ENCODE results near the gene CHCHD5. TPM values are rescaled to one million over a fixed set of nuclear protein-coding genes. Genes with fewer than 3 reads are reported as not detected.
A peak's percentile ranks its signal among the peaks of the same experiment; 100 is the strongest.

CHCHD5 gene
- total RNA-seq, 1 experiment from 2014 or later: 25.4 TPM

DNA sequence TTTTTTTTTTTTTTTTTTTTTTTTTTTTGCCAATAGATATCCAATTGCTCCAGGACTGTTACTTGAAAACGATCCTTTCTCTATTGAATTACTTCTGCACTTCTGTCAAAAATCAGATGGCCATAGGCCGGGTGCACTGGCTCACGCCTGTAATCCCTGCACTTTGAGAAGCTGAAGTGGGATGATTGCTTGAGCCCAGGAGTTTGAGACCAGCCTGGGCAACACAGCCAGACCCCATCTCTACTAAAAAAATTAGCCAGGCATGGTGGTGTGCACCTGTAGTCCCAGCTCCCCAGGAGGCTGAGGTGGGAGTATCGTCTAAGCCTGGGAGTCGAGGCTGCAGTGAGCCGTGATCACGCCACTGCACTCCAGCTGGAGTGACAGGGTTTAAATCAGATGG, 4.3 kb upstream of the CHCHD5 start:
- Histone ChIP-seq H2AFZ (ENCODE audit: low read length) (no peak overlapping the region), H3K4me3 (ENCODE audit: low read length) (no peak overlapping the region), H3K9ac (ENCODE audit: low read length) (no peak overlapping the region), H3K79me2 (ENCODE audit: low read length) (peaks cover 2% of the 10 kb centered on the region), H3K4me2 (ENCODE audit: low read length) (no peak overlapping the region), H3K9me2 (replicated peaks; ENCODE audit: low read length) (no peaks in the 10 kb centered on the region), H3K4me1 (ENCODE audit: insufficient read depth, low read length) (peaks cover 36% of the 10 kb centered on the region), H3K27ac (ENCODE audit: low read length) (no peak overlapping the region), H3F3A (ENCODE audit: low read length, unreplicated experiment) (peaks cover 4% of the 10 kb centered on the region), H3K9me3 (ENCODE audit: low read length) (no peaks in the 10 kb centered on the region), H3K27me3 (ENCODE audit: low read length) (no peaks in the 10 kb centered on the region), H3K36me3 (ENCODE audit: low read depth, low read length) (peaks cover 14% of the 10 kb centered on the region), H4K20me1 (ENCODE audit: low read length) (no peaks in the 10 kb centered on the region)
- CTCF ChIA-PET: no interaction called here
- intact Hi-C loops (cut with micrococcal nuclease): loop anchor here (5.0 kb wide), 1 partner anchor 323 kb away; the partner anchor contains the start of gene ZC3H8
- ATAC-seq (no peak), DNase-seq (no peak)
- BruUV-seq (replicated peaks): no TSS peak
- POLR2A ChIA-PET (ENCODE audit: unreplicated experiment): no interaction called here
- TF ChIP-seq EZH2 (IDR thresholded peaks at IDR 0.05; ENCODE audit: low read length, unreplicated experiment) (no peak), CTCF (conservative IDR thresholded peaks at IDR 0.05; ENCODE audit: low read depth, low read length) (no peak), EZH2phosphoT487 (IDR thresholded peaks at IDR 0.05; ENCODE audit: borderline replicate concordance, low read length) (no peak)

DNA sequence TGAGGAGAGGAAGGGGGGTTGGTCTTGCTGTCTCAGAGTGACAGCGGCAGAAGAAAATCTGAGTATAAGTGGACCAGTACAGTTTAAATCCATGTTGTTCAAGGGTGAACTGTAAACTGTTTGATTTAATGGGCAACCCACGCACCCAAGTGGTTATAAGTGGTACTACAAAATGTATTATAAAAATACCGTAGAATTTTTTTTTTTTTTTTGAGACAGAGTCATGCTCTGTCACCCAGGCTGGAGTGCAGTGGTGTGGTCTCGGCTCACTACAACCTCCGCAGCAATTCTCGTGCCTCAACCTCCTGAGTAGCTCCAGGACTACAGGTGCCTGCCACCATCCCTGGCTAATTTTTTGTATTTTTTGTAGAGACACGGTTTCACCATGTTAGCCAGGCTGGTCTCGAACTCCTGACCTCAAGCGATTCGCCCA, 2.1 kb upstream of the CHCHD5 start:
- ATAC-seq (peak; percentile 18), DNase-seq (peak; percentile 81)
- Histone ChIP-seq H3K4me2 (ENCODE audit: low read length) (peak overlapping the region; percentile 27; the same call in 1 of the 2 replicates), H3K79me2 (ENCODE audit: low read length) (peaks cover 6% of the 10 kb centered on the region), H2AFZ (ENCODE audit: low read length) (no peak overlapping the region), H3K36me3 (ENCODE audit: low read depth, low read length) (no peaks in the 10 kb centered on the region), H3K4me3 (ENCODE audit: low read length) (no peak overlapping the region), H3K27me3 (ENCODE audit: low read length) (no peaks in the 10 kb centered on the region), H3K27ac (ENCODE audit: low read length) (no peak overlapping the region), H3K9ac (ENCODE audit: low read length) (no peak overlapping the region), H3K9me3 (ENCODE audit: low read length) (no peaks in the 10 kb centered on the region), H3K9me2 (replicated peaks; ENCODE audit: low read length) (no peaks in the 10 kb centered on the region), H3K4me1 (ENCODE audit: insufficient read depth, low read length) (peaks cover 40% of the 10 kb centered on the region), H4K20me1 (ENCODE audit: low read length) (no peaks in the 10 kb centered on the region), H3F3A (ENCODE audit: low read length, unreplicated experiment) (peaks cover 4% of the 10 kb centered on the region)
- CTCF ChIA-PET: no interaction called here
- intact Hi-C loops (cut with micrococcal nuclease): loop anchor here (1.0 to 5.0 kb wide), 2 partner anchors 101 to 325 kb away; partner anchors contain the start of gene ZC3H8
- BruUV-seq (replicated peaks): no TSS peak
- POLR2A ChIA-PET (ENCODE audit: unreplicated experiment): no interaction called here
- TF ChIP-seq EZH2phosphoT487 (IDR thresholded peaks at IDR 0.05; ENCODE audit: borderline replicate concordance, low read length) (no peak), CTCF (conservative IDR thresholded peaks at IDR 0.05; ENCODE audit: low read depth, low read length) (peak; percentile 57), EZH2 (IDR thresholded peaks at IDR 0.05; ENCODE audit: low read length, unreplicated experiment) (no peak)

DNA sequence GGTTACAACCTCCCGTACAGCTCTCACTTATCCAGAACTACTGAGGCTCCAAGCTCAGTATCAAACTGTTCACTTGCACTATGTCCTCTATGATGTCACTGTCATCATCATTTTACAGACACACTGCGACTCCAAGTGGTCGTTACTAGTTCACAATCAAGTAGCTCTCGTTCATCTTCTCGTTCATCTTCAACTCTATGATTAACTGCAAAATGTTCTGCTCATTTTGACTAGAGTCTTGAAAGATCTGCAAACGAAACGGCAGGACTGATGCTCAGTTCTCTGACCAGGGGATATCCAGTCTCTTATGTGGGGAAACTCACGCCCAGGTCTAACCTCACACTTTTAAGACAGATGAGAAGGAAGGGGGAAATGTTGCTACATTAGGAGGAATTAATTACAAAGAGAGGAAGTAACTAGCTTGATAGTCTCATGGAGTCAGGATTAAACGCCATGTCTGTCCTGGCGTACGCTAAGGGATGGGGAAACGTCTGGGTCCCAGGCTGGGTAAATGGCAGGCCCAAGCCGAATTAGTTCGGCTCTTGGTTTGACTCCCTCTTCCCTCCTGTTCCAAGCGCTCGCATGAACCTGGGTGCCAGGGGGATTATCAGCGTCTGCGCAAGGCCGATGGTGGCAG, 794 bp upstream of the CHCHD5 start:
- POLR2A ChIA-PET (ENCODE audit: unreplicated experiment): no interaction called here
- peak; percentile 32 for DNase-seq

More for the DNA sequence above, 794 bp upstream of the CHCHD5 start:
- Histone ChIP-seq H3K79me2 (ENCODE audit: low read length) (peaks cover 6% of the 10 kb centered on the region), H3K36me3 (ENCODE audit: low read depth, low read length) (no peaks in the 10 kb centered on the region), H3K9me2 (replicated peaks; ENCODE audit: low read length) (no peaks in the 10 kb centered on the region), H4K20me1 (ENCODE audit: low read length) (no peaks in the 10 kb centered on the region), H3F3A (ENCODE audit: low read length, unreplicated experiment) (peaks cover 1% of the 10 kb centered on the region), H3K4me2 (ENCODE audit: low read length) (peak overlapping the region; percentile 92), H3K9ac (ENCODE audit: low read length) (peak overlapping the region; percentile 93), H3K27ac (ENCODE audit: low read length) (peak overlapping the region; percentile 95), H3K27me3 (ENCODE audit: low read length) (no peaks in the 10 kb centered on the region), H2AFZ (ENCODE audit: low read length) (peak overlapping the region; percentile 94), H3K9me3 (ENCODE audit: low read length) (no peaks in the 10 kb centered on the region), H3K4me1 (ENCODE audit: insufficient read depth, low read length) (peaks cover 38% of the 10 kb centered on the region), H3K4me3 (ENCODE audit: low read length) (peak overlapping the region; percentile 86)
- CTCF ChIA-PET: interaction anchor here (0.5 kb wide), 1 partner anchor 101 kb away, joined by 16 read pairs; no protein-coding TSS in a partner anchor
- no peak for ATAC-seq
- intact Hi-C loops (cut with micrococcal nuclease): loop anchor here (1.0 to 5.0 kb wide), 2 partner anchors 143 to 326 kb away; partner anchors contain the start of gene ZC3H8
- TSS peak; percentile 75 for BruUV-seq (replicated peaks)
- TF ChIP-seq CTCF (conservative IDR thresholded peaks at IDR 0.05; ENCODE audit: low read depth, low read length) (0 out of 2 replicates have a peak, but pooled peaks have one; percentile 12), EZH2phosphoT487 (IDR thresholded peaks at IDR 0.05; ENCODE audit: borderline replicate concordance, low read length) (no peak)
